Parathyroid adenoma (tissue), 2 donors: ENCODE data around the gene TRIM32.

ENCODE experiments used
- H2AFZ ChIP-seq: fragments of 300-600 bp; sonication (generic); one replicate; pipeline ENCODE4 v1.7.0; 2017; ENCODE audit warnings: antibody characterized with exemption, mild to moderate bottlenecking
- H3K27ac ChIP-seq: fragments of 300-600 bp; sonication (generic); one replicate; pipeline ENCODE4 v1.7.0; 2017
- H3K27me3 ChIP-seq: fragments of 300-600 bp; sonication (generic); one replicate; pipeline ENCODE4 v1.7.0; 2017; ENCODE audit warnings: low read length; ENCODE audit not compliant: control insufficient read depth, insufficient read depth
- H3K36me3 ChIP-seq: fragments of 300-600 bp; sonication (generic); one replicate; pipeline ENCODE4 v1.7.0; 2017; ENCODE audit warnings: low read length; ENCODE audit not compliant: control insufficient read depth, insufficient read depth
- H3K4me1 ChIP-seq: fragments of 300-600 bp; sonication (generic); one replicate; pipeline ENCODE4 v1.7.0; 2017; ENCODE audit warnings: control low read depth
- H3K4me2 ChIP-seq: fragments of 300-600 bp; sonication (generic); one replicate; pipeline ENCODE4 v1.7.0; 2017; ENCODE audit warnings: low read length
- H3K4me3 ChIP-seq: fragments of 300-600 bp; sonication (generic); one replicate; pipeline ENCODE4 v1.7.0; 2017; ENCODE audit warnings: low read depth, low read length
- H3K79me2 ChIP-seq: fragments of 300-600 bp; sonication (generic); one replicate; pipeline ENCODE4 v1.7.0; 2017; ENCODE audit warnings: control low read depth
- H3K9ac ChIP-seq: fragments of 300-600 bp; sonication (generic); one replicate; pipeline ENCODE4 v1.7.0; 2017; ENCODE audit warnings: mild to moderate bottlenecking
- H3K9me3 ChIP-seq: fragments of 300-600 bp; sonication (generic); one replicate; pipeline ENCODE4 v1.7.0; 2017; ENCODE audit warnings: low read length; ENCODE audit not compliant: control insufficient read depth
- TF ChIP-seq, protein P1 (sequence below): fragments of 300-600 bp; sonication (generic); IDR thresholded peaks from one replicate; pipeline ENCODE4 v1.7.0; 2017; ENCODE audit warnings: antibody characterized with exemption, mild to moderate bottlenecking
- donor health status: primary hyperparathyroidism.

The TRIM32 gene

DNA sequence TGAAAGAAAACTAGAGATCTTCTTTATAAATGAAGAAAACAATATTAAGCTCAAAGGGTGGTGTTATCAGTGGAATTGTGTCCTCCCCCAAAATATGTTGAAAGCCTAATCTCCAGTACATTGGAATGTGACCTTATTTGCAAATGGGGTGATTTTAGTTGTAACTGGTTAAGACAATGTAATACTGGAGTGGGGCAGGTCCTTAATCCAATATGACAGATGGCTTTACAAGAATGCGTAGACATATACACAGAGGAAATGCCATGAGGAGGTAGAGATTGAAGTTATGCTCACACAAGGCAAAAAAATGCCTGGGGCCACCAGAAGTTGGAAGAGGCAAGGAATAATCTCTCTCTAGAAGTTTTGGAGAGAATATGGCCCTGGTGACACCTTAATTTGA is 13.7 kb upstream of the TRIM32 start:
- no peak overlapping the region for H3K27ac ChIP-seq
- no peak overlapping the region for H2AFZ ChIP-seq
- no peaks in the 10 kb centered on the region for H3K36me3 ChIP-seq
- H3K9ac ChIP-seq, result no peak overlapping the region
- no peaks in the 10 kb centered on the region for H3K9me3 ChIP-seq
- H3K4me1 ChIP-seq, result no peaks in the 10 kb centered on the region
- H3K79me2 ChIP-seq, result no peaks in the 10 kb centered on the region
- H3K27me3 ChIP-seq, result no peaks in the 10 kb centered on the region
- no peak overlapping the region for H3K4me2 ChIP-seq
- TF ChIP-seq, protein P1, sequence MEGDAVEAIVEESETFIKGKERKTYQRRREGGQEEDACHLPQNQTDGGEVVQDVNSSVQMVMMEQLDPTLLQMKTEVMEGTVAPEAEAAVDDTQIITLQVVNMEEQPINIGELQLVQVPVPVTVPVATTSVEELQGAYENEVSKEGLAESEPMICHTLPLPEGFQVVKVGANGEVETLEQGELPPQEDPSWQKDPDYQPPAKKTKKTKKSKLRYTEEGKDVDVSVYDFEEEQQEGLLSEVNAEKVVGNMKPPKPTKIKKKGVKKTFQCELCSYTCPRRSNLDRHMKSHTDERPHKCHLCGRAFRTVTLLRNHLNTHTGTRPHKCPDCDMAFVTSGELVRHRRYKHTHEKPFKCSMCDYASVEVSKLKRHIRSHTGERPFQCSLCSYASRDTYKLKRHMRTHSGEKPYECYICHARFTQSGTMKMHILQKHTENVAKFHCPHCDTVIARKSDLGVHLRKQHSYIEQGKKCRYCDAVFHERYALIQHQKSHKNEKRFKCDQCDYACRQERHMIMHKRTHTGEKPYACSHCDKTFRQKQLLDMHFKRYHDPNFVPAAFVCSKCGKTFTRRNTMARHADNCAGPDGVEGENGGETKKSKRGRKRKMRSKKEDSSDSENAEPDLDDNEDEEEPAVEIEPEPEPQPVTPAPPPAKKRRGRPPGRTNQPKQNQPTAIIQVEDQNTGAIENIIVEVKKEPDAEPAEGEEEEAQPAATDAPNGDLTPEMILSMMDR, result no peak
- H3K4me3 ChIP-seq, result no peak overlapping the region

DNA sequence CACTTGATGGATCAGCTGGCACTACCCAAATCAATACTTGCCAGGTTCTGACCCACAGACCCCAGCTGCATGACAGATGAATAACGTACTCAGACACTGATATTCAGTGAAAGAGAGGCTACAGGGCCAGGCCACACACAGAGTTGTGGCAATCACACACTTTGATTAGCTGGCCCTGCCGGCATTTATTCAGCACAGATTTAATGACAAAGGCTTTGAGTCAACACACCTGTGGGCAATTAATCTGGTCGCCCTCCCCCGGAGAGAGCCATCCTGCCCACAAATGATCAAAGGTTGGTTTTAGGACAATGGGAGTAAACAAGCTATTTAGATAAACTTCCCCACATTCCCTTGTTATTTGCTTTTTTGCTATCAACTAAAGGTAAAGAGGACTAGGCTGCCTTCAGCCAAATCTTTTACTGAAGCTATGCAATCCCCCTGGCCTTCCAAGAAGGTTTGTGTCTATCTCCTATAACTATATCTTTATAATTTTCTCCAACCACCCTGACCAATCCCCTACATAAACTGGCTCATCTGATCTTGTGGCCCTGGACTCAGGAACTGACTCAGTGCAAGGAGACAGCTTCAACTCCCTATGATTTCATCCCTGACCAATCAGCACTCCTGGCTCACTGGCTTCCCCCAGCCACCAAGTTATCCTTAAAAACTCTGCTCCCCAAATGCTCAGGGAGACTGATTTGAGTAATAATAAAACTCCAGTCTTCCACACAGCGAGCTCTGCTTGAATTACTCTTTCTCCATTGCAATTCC is 12.7 kb upstream of the TRIM32 start:
- no peak overlapping the region for H3K4me3 ChIP-seq
- H3K9me3 ChIP-seq, result no peaks in the 10 kb centered on the region
- H3K36me3 ChIP-seq, result no peaks in the 10 kb centered on the region

DNA sequence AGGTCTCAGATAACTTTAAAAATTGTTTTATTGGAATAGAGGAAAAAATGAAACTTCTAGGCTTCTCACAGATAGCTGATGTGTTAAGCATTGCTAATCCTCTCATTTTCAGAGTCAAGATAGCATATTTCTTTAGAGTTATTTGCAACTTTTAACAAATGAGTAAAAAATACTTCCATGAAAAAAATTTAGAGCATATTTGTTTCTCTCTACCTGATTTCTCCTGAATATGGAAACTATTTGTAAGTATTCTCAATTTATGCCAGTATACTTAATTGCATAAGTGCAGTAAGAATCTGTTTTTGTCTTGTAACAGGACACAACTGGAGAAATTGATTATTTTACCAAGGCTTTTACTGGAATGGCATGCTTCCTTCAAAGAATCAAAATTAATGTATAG is 3.6 kb upstream of the TRIM32 start:
- Histone ChIP-seq H3K4me3 (no peak overlapping the region), H3K4me1 (no peaks in the 10 kb centered on the region), H3K36me3 (no peaks in the 10 kb centered on the region), H3K9me3 (no peaks in the 10 kb centered on the region), H3K27ac (no peak overlapping the region), H3K79me2 (peaks cover 7% of the 10 kb centered on the region), H3K27me3 (no peaks in the 10 kb centered on the region), H3K4me2 (no peak overlapping the region), H3K9ac (no peak overlapping the region), H2AFZ (no peak overlapping the region)
- TF ChIP-seq, protein P1, result no peak

More for the DNA sequence above, 12.7 kb upstream of the TRIM32 start:
- H3K9ac ChIP-seq, result no peak overlapping the region
- no peak overlapping the region for H3K27ac ChIP-seq
- no peaks in the 10 kb centered on the region for H3K27me3 ChIP-seq
- TF ChIP-seq, protein P1, result no peak
- no peaks in the 10 kb centered on the region for H3K4me1 ChIP-seq
- H3K79me2 ChIP-seq, result no peaks in the 10 kb centered on the region
- H2AFZ ChIP-seq, result no peak overlapping the region
- H3K4me2 ChIP-seq, result no peak overlapping the region

DNA sequence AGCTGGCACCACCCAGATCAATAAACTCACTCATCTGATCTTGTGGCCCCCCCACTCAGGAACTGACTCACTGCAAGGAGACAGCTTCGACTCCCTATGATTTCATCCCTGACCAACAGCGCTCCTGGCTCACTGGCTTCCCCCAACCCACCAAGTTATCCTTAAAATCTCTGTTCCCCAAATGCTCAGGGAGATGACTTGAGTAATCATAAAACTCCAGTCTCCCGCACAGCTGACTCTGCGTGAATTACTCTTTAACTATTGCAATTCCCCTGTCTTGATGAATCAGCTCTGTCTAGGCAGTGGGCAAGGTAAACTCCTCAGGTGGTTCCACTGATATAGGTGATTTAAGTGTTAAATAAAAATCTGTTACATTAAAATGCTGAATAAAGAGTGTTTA is 1.9 kb upstream of the TRIM32 start:
- Histone ChIP-seq H3K9me3 (no peaks in the 10 kb centered on the region), H3K79me2 (peaks cover 10% of the 10 kb centered on the region), H3K4me1 (no peaks in the 10 kb centered on the region), H3K9ac (no peak overlapping the region), H3K27ac (no peak overlapping the region), H3K36me3 (no peaks in the 10 kb centered on the region), H3K4me3 (no peak overlapping the region), H3K27me3 (no peaks in the 10 kb centered on the region), H2AFZ (no peak overlapping the region), H3K4me2 (no peak overlapping the region)
- TF ChIP-seq, protein P1, result no peak

DNA sequence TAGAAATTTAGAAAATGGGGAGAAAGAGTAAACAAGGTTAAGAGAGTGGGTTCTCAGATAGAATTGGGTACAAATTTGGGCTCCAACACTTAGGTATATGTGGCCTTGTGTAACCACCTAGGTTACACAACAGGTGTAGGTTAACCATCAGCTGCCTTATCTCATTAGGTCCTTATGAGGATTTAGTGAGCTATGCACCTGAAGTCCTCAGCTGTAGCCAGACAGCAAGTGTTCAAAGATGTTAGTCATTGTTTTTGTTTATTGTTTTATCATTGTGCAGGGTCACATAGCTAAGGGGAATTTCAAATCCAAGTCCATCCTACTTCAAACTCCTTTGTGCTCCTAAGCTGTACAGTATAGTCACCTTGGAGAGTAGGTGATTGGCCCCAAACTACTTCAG is 970 bp upstream of the TRIM32 start:
- Histone ChIP-seq H3K4me1 (no peaks in the 10 kb centered on the region), H3K27ac (no peak overlapping the region), H3K27me3 (no peaks in the 10 kb centered on the region), H2AFZ (peak overlapping the region; percentile 85), H3K9ac (no peak overlapping the region), H3K36me3 (no peaks in the 10 kb centered on the region), H3K9me3 (no peaks in the 10 kb centered on the region), H3K79me2 (peaks cover 10% of the 10 kb centered on the region), H3K4me3 (no peak overlapping the region), H3K4me2 (peak overlapping the region; percentile 57)
- TF ChIP-seq, protein P1, result no peak
